ENCODE measurements around the gene AKR1D1. TPM values are rescaled to one million over a fixed set of nuclear protein-coding genes. Genes with fewer than 3 reads are reported as not detected.
"Not testable (repeated sequence)": the region's sequence is repeated elsewhere in the genome, so short reads cannot be mapped to it uniquely, and the experiment has no call there.

Gene AKR1D1
- total and polyA plus RNA-seq, 2 donors (not counting 3 experiments of a cell fraction or from before 2014, with no cell fraction given) = not detected

DNA sequence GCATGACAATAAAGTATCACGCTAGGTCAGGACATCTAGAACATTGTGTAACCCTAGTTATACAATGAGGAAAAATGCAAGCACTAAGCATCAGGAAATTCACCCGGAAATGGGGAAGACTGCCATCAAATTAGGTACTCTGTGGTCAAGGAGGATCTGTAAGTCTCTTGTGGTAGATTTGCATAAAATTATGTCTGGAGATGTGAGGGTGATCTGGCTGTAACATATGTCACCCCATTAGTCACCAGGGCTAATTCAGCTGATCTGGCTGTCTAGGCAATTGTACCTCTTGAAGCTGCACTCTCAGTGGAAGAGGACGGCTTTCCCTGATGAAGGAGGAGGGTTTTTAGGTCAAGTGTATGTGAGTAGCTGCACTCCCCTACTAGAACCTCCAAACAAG, 14.8 kb downstream of the AKR1D1 start:
- no TSS peak for BruUV-seq (replicated peaks)
- no peak for TF ChIP-seq POLR2AphosphoS5 (IDR thresholded peaks at IDR 0.05; ENCODE audit: insufficient read depth, low read depth, low read length)
- no peak for TF ChIP-seq MYC (IDR thresholded peaks at IDR 0.05; ENCODE audit: low read depth, low read length)
- TF ChIP-seq FOS (IDR thresholded peaks at IDR 0.05; ENCODE audit: borderline replicate concordance, insufficient read depth, low read length) = no peak
- TF ChIP-seq POLR2A (IDR thresholded peaks at IDR 0.05; ENCODE audit: low read depth, low read length) = no peak
- TF ChIP-seq, protein P1, sequence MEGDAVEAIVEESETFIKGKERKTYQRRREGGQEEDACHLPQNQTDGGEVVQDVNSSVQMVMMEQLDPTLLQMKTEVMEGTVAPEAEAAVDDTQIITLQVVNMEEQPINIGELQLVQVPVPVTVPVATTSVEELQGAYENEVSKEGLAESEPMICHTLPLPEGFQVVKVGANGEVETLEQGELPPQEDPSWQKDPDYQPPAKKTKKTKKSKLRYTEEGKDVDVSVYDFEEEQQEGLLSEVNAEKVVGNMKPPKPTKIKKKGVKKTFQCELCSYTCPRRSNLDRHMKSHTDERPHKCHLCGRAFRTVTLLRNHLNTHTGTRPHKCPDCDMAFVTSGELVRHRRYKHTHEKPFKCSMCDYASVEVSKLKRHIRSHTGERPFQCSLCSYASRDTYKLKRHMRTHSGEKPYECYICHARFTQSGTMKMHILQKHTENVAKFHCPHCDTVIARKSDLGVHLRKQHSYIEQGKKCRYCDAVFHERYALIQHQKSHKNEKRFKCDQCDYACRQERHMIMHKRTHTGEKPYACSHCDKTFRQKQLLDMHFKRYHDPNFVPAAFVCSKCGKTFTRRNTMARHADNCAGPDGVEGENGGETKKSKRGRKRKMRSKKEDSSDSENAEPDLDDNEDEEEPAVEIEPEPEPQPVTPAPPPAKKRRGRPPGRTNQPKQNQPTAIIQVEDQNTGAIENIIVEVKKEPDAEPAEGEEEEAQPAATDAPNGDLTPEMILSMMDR (IDR thresholded peaks at IDR 0.05; ENCODE audit: extremely low read depth in 1 of 2, insufficient read depth in 1 of 2, low read depth in 1 of 2, low read length in 2 of 2) = no peak
- TF ChIP-seq EZH2 (IDR thresholded peaks at IDR 0.05; ENCODE audit: borderline replicate concordance, low read depth, low read length, severe bottlenecking) = no peak
- TF ChIP-seq JUN (IDR thresholded peaks at IDR 0.05; ENCODE audit: borderline replicate concordance, insufficient read depth, insufficient read length, low read depth) = no peak
- TF ChIP-seq, protein P2, sequence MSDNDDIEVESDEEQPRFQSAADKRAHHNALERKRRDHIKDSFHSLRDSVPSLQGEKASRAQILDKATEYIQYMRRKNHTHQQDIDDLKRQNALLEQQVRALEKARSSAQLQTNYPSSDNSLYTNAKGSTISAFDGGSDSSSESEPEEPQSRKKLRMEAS (IDR thresholded peaks at IDR 0.05; ENCODE audit: insufficient read depth, insufficient read length) = no peak
- no peak for TF ChIP-seq GATA2 (IDR thresholded peaks at IDR 0.05; ENCODE audit: insufficient read depth, insufficient read length, low read depth, low read length)
- H3K9me3 ChIP-seq (replicated peaks; ENCODE audit: control insufficient read depth, insufficient read depth, low read length) = no peaks in the 10 kb centered on the region
- DNase-seq (ENCODE audit: low read depth, low spot score) = no peak
- no peak overlapping the region for H2AFZ ChIP-seq (ENCODE audit: low read depth, low read length)
- no peaks in the 10 kb centered on the region for H3K27me3 ChIP-seq (ENCODE audit: control insufficient read depth in 2 of 2, insufficient read depth in 2 of 2, low read length in 2 of 2)
- no peak overlapping the region for H3K9ac ChIP-seq (replicated peaks; ENCODE audit: extremely low read depth, insufficient read depth, low read length)
- H3K36me3 ChIP-seq (ENCODE audit: control insufficient read depth in 2 of 2, extremely low read depth in 1 of 2, insufficient read depth in 2 of 2, low read length in 2 of 2) = no peaks in the 10 kb centered on the region
- H3K4me2 ChIP-seq (ENCODE audit: insufficient read depth, low read length) = no peak overlapping the region
- no peaks in the 10 kb centered on the region for H3K79me2 ChIP-seq (ENCODE audit: control insufficient read depth, insufficient read depth, low read length)
- H3K9me1 ChIP-seq (replicated peaks; ENCODE audit: control insufficient read depth, extremely low read depth, insufficient read depth, low read length) = no peaks in the 10 kb centered on the region
- dilution Hi-C loops (cut with MboI; ENCODE audit: extremely low pct_ligation_motif_present, low sequenced_read_pairs) = no loop called here
- intact Hi-C loops (cut with micrococcal nuclease) = no loop called here
- H3K4me3 ChIP-seq (replicated peaks in 1 of 3; ENCODE audit: insufficient read depth in 1 of 3, low read depth in 1 of 3, low read length in 3 of 3) = no peak overlapping the region
- no peaks in the 10 kb centered on the region for H4K20me1 ChIP-seq (replicated peaks; ENCODE audit: control insufficient read depth, extremely low read depth, insufficient read depth, low read length)
- no peaks in the 10 kb centered on the region for H3K4me1 ChIP-seq (ENCODE audit: control insufficient read depth, extremely low read depth, insufficient read depth, low read length)
- ChIA-PET POLR2A (no interaction called here), CTCF (no interaction called here)
- FAIRE-seq = no peak
- H3K27ac ChIP-seq (ENCODE audit: insufficient read depth, low read depth, low read length) = no peak overlapping the region

DNA sequence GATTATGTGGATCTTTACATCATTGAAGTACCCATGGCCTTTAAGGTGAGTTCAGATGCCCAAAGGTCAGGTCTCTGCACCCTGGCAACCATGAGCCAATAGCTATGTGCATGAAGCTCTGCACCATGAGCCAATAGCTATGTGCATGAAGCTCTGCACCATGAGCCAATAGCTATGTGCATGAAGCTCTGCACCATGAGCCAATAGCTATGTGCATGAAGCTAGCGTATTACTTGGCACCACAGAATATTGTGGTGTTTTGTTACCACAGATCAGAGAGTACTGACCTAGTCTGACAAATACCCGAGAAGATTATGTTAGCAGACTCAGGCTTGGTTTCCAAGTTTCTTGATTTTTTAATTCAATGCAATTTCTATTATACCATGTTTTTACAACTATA, 15.6 kb downstream of the AKR1D1 start:
- H3K9ac ChIP-seq (replicated peaks; ENCODE audit: extremely low read depth, insufficient read depth, low read length); intact Hi-C loops (cut with micrococcal nuclease); H3K79me2 ChIP-seq (ENCODE audit: control insufficient read depth, insufficient read depth, low read length); H3K9me3 ChIP-seq (replicated peaks; ENCODE audit: control insufficient read depth, insufficient read depth, low read length); POLR2A ChIA-PET; H2AFZ ChIP-seq (ENCODE audit: low read depth, low read length); H3K36me3 ChIP-seq (ENCODE audit: control insufficient read depth in 2 of 2, extremely low read depth in 1 of 2, insufficient read depth in 2 of 2, low read length in 2 of 2); H3K4me1 ChIP-seq (ENCODE audit: control insufficient read depth, extremely low read depth, insufficient read depth, low read length); DNase-seq (ENCODE audit: low read depth, low spot score); H4K20me1 ChIP-seq (replicated peaks; ENCODE audit: control insufficient read depth, extremely low read depth, insufficient read depth, low read length); H3K27me3 ChIP-seq (ENCODE audit: control insufficient read depth in 2 of 2, insufficient read depth in 2 of 2, low read length in 2 of 2); BruUV-seq (replicated peaks); dilution Hi-C loops (cut with MboI; ENCODE audit: extremely low pct_ligation_motif_present, low sequenced_read_pairs); H3K9me1 ChIP-seq (replicated peaks; ENCODE audit: control insufficient read depth, extremely low read depth, insufficient read depth, low read length); H3K4me2 ChIP-seq (ENCODE audit: insufficient read depth, low read length); FAIRE-seq; H3K27ac ChIP-seq (ENCODE audit: insufficient read depth, low read depth, low read length); H3K4me3 ChIP-seq (replicated peaks in 1 of 3; ENCODE audit: insufficient read depth in 1 of 3, low read depth in 1 of 3, low read length in 3 of 3): not testable (repeated sequence)
- CTCF ChIA-PET = interaction anchor here (1.0 to 1.5 kb wide), 2 partner anchors 59 to 647 kb away, joined by 3 to 5 read pairs; no protein-coding TSS in a partner anchor
